Measurements from ENCODE around the gene PRKG2. TPM values are rescaled to one million over a fixed set of nuclear protein-coding genes. Genes with fewer than 3 reads are reported as not detected.

PRKG2 gene
- total RNA-seq, 1 experiment from 2014 or later = 1.9 TPM

- no peak overlapping the region for H3K23ac ChIP-seq (ENCODE audit: insufficient read length, low read depth, low read length)
- no peaks in the 10 kb centered on the region for H3K9me3 ChIP-seq (ENCODE audit: control insufficient read depth, low read depth, low read length)
- no peaks in the 10 kb centered on the region; the same call in 1 of the 2 replicates for H3K4me1 ChIP-seq (ENCODE audit: insufficient read depth, low read length)
- no peak overlapping the region for H2BK20ac ChIP-seq (ENCODE audit: low read depth, low read length, poor library complexity, severe bottlenecking)
- no peaks in the 10 kb centered on the region for H3K79me2 ChIP-seq (ENCODE audit: insufficient read depth, low read length)
- H3K27me3 ChIP-seq (ENCODE audit: insufficient read depth, low read length) = no peaks in the 10 kb centered on the region
- H2AK5ac ChIP-seq (ENCODE audit: insufficient read length, low read length) = no peak overlapping the region
- H3K9me3 Mint-ChIP-seq = peaks cover 0 to 3% of the 10 kb centered on the region in 2 experiments; a peak in 2 of 5 replicates
- H3K27ac ChIP-seq (ENCODE audit: insufficient read length, low read depth, low read length) = no peak overlapping the region
- H2AFZ ChIP-seq (ENCODE audit: low read length) = no peak overlapping the region
- TF ChIP-seq CTCF (conservative IDR thresholded peaks at IDR 0.05) = no peak
- no peaks in the 10 kb centered on the region for H3K79me1 ChIP-seq (ENCODE audit: insufficient read depth, low read depth, low read length, poor library complexity, severe bottlenecking)
- H3K4me2 ChIP-seq (ENCODE audit: insufficient read depth, insufficient read length, low read length) = no peak overlapping the region
- H4K20me1 ChIP-seq (ENCODE audit: control insufficient read depth, insufficient read depth, insufficient read length) = no peaks in the 10 kb centered on the region
- no peak overlapping the region for H3K4ac ChIP-seq (ENCODE audit: low read depth, low read length)
- no peak overlapping the region for H3K56ac ChIP-seq (ENCODE audit: insufficient read length, low read depth, low read length)
- H3T11ph ChIP-seq (ENCODE audit: low read length) = no peak overlapping the region
- no peak overlapping the region for H3K14ac ChIP-seq (ENCODE audit: insufficient read depth, low read length)
- no peak overlapping the region for H2BK120ac ChIP-seq (ENCODE audit: low read depth, low read length, poor library complexity, severe bottlenecking)
- H4K5ac ChIP-seq (ENCODE audit: insufficient read length, low read depth, low read length) = no peak overlapping the region
- H2BK15ac ChIP-seq (ENCODE audit: low read depth, low read length) = no peak overlapping the region
- H3K18ac ChIP-seq (ENCODE audit: insufficient read length, low read depth, low read length) = no peak overlapping the region
- H4K91ac ChIP-seq (ENCODE audit: insufficient read length, low read depth, low read length) = no peak overlapping the region
- H3K23me2 ChIP-seq (ENCODE audit: insufficient read length, low read depth, low read length, poor library complexity, severe bottlenecking) = no peaks in the 10 kb centered on the region
- peaks cover 0 to 2% (median 0%) of the 10 kb centered on the region in 3 experiments; a peak in 2 of 7 replicates for H3K36me3 Mint-ChIP-seq (ENCODE audit: insufficient read depth in 1 of 3, low read depth in 3 of 3)
- no peaks in the 10 kb centered on the region; the same call in 1 of the 2 replicates for H3K27me3 Mint-ChIP-seq (ENCODE audit: low read depth)
- no peak overlapping the region for H2BK12ac ChIP-seq (ENCODE audit: insufficient read length, low read depth, low read length)
- peaks cover 11 to 13% of the 10 kb centered on the region in 2 experiments for H3K4me1 Mint-ChIP-seq
- H2BK5ac ChIP-seq (ENCODE audit: insufficient read length, low read length) = no peak overlapping the region
- no peak overlapping the region for H3K4me3 Mint-ChIP-seq
- H3K27ac Mint-ChIP-seq = no peak overlapping the region
- WGBS (ENCODE audit: extremely low coverage, insufficient read length, low lambda C conversion rate) = no CpG with 5 or more reads among the region's 2 CpGs
- H3K9ac ChIP-seq (ENCODE audit: extremely low read depth, insufficient read length, low read length) = no peak overlapping the region
- H4K8ac ChIP-seq (replicated peaks; ENCODE audit: insufficient read length, low read depth, low read length) = no peak overlapping the region
- DNase-seq = no peak
These were observed 83.5 kb downstream of the PRKG2 start for GRCh38 chr4:81131563-81131962.

All from H9 (cell line).